Measurements from ENCODE around the gene FGR.
A peak's percentile ranks its signal among the peaks of the same experiment; 100 is the strongest.
"Not testable (repeated sequence)": the region's sequence is repeated elsewhere in the genome, so short reads cannot be mapped to it uniquely, and the experiment has no call there.

FGR gene

GRCh38 chr1:27659497-27660299 lies 24.7 kb upstream of the FGR start:
- DNase-seq (ENCODE audit: low read depth), result no peak

DNA sequence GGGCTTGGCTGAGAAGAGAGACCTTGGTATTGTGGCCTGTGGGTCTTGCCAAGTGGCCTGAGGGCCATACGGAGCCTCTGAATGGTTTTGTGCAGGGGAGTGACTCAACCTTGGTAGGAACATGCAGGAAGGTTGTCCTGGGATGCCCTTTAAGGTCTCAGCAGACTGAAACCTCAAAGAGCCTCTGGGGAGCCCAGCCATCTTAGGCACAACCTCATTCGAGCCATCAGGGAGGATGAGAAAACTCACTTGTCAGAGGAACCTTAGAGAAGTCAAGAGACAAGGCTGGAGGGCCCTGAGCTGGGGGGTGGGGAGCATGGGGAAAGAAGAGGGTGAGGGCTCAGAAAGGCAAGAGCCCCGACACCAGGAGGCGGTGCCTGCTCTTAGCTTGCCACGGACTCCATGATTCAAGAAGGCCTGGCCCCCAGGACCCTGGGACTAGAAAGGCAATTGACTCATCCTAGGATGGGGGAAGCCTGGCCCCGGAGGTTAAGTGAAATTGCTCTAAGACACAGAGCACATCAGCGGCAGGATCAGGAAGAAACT lies 24.0 kb upstream of the FGR start:
- DNase-seq (ENCODE audit: low read depth), result peak; percentile 83

GRCh38 chr1:27656157-27656893 lies 21.3 kb upstream of the FGR start:
- DNase-seq (ENCODE audit: low read depth), result no peak

GRCh38 chr1:27655151-27655937 lies 20.4 kb upstream of the FGR start:
- no peak for DNase-seq (ENCODE audit: low read depth)

GRCh38 chr1:27652111-27652864 lies 17.3 kb upstream of the FGR start:
- DNase-seq (ENCODE audit: low read depth), result no peak

- no peak for DNase-seq (ENCODE audit: low read depth)
Observed at GRCh38 chr1:27650539-27651175, 15.7 kb upstream of the FGR start.

GRCh38 chr1:27650171-27650538 lies 15.2 kb upstream of the FGR start:
- DNase-seq (ENCODE audit: low read depth), result no peak

- no peak for DNase-seq (ENCODE audit: low read depth)
Observed at GRCh38 chr1:27649306-27649635, 14.3 kb upstream of the FGR start.

DNA sequence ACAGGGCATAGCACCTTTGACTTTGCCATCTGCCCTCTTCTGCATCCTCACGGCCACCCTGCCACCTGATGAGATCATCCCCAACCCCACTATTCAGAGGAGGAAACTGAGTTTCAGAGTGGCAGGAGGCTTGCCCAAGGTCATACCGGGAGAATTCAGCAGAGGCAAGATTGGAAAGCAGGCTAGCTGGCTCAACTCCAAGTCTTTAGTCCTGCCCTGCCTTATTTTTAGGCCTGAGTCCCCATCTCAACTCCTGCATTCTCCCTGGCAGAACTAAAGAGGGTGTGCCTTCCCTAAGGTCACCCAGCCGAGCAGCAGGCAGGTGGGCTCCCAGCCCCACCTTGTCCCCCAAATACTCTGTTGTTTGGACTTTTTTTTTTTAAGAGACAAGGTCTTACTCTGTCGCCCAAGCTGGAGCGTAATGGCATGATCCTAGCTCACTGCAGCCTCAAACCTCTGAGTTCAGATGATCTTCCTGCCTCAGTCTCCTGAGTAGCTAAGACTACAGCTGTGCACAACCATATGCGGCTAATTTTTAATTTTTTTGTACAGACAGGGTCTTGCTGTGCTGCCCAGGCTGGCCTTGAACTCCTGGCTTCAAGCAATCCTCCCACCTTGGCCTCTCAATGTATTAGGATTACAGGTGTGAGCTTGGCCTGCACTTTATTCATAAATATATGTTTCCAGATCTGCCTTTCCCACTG lies 13.8 kb upstream of the FGR start:
- no peak for DNase-seq (ENCODE audit: low read depth)

GRCh38 chr1:27647328-27647727 lies 12.3 kb upstream of the FGR start:
- no peak for DNase-seq (ENCODE audit: low read depth)

DNA sequence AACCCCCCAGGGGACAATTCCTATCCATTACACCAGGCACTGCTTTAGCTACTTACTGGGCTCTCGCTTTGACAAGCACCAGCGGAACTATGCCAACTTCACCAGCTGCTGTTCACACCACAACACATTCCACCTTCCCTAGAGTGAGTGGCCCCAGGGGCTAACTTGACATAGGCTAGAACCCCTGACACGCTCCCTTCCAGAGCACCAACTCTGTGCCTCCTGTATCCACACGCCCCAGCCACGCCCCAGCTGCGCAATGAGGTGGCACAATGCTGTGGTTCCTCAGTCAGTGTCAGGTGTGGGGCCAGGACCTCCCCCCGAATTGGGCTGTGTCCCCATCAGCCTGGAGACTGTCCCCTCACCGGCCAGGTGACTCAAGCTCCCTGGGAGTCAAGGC lies 11.7 kb upstream of the FGR start:
- no peak for DNase-seq (ENCODE audit: low read depth)

GRCh38 chr1:27645071-27645415 lies 10.1 kb upstream of the FGR start:
- no peak for DNase-seq (ENCODE audit: low read depth)

- no peak for DNase-seq (ENCODE audit: low read depth)
Observed at GRCh38 chr1:27644369-27645070, 9.5 kb upstream of the FGR start.

- DNase-seq (ENCODE audit: low read depth), result no peak
Observed at GRCh38 chr1:27643600-27644368, 8.8 kb upstream of the FGR start.

DNA sequence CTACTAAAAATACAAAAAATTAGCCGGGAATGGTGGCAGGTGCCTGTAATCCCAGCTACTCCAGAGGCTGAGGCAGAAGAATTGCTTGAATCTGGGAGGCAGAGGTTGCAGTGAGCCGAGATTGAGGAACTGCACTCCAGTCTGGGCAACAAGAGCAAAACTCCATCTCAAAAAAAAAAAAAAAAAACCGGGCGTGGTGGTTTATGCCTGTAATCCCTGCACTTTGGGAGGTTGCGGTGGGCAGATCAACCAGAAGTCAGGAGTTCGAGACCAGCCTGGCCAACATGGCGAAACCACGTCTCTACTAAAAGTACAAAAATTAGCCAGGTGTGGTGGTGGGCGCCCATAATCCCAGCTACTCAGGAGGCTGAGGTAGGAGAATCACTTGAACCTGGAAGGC lies 5.5 kb upstream of the FGR start:
- not testable (repeated sequence) for DNase-seq (ENCODE audit: low read depth)

- no peak for DNase-seq (ENCODE audit: low read depth)
Observed at GRCh38 chr1:27638805-27639204, 3.8 kb upstream of the FGR start.

DNA sequence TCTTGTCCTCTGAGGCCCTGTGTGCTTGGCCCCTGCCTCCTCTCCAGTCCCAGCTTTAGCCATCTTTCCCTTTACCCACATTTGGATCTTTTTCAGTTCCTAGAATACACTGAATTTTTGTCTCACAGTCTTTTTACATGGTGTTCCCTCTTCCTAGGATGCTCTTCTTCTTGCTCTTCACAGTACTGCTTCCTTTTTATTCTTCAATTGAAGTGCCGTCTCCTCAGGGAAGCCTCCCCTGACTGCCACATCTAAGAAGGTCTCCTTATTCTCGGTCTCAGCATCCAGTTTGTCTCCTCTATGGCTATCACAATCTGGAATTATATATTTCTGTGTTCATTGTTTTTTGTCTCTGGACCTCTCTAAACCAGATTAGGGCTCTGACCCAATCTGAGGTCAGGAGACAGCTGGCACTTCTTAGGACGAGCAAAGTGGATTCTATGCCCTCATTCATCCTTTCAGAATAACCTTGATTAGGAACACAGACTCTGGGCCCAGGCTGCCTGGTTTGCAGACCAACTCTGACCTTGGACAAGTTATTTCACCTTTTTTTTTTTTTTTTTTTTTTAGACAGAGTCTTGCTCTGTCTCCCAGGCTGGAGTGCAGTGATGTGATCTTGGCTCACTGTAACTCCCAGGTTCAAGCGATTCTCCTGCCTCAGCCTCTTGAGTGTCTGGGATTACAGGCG lies 3.2 kb upstream of the FGR start:
- no peak for DNase-seq (ENCODE audit: low read depth)

GRCh38 chr1:27635396-27636142 lies 584 bp upstream of the FGR start:
- no peak for DNase-seq (ENCODE audit: low read depth)

Data from GM04503 (cell line).